Smooth muscle cell (in vitro differentiated cells): ENCODE data around the gene SIL1. TPM values are rescaled to one million over a fixed set of nuclear protein-coding genes. Genes with fewer than 3 reads are reported as not detected.
"Not testable (repeated sequence)": the region's sequence is repeated elsewhere in the genome, so short reads cannot be mapped to it uniquely, and the experiment has no call there.

ENCODE experiments used
- DNase-seq: peaks from one replicate; lab custom pipeline; 2025; ENCODE audit not compliant: unreplicated experiment; lab: John Stamatoyannopoulos, UW
- H2AFZ ChIP-seq: fragments of 200-600 bp; sonication (generic); 2 replicates; pipeline ENCODE4 v1.6.0; 2016; ENCODE audit warnings: antibody characterized with exemption, low read depth, mild to moderate bottlenecking
- H3F3A ChIP-seq: fragments of 200-600 bp; sonication (generic); 2 replicates; pipeline ENCODE4 v1.6.0; 2017; ENCODE audit warnings: antibody characterized with exemption, low read depth
- H3K27ac ChIP-seq: fragments of 200-600 bp; sonication (generic); 2 replicates; pipeline ENCODE4 v1.5.1; 2016; ENCODE audit warnings: low read depth, mild to moderate bottlenecking
- H3K27me3 ChIP-seq: fragments of 200-600 bp; sonication (generic); 2 replicates; pipeline ENCODE4 v1.6.1; 2016; ENCODE audit warnings: low read depth, mild to moderate bottlenecking
- H3K36me3 ChIP-seq: fragments of 200-600 bp; sonication (generic); 2 replicates; pipeline ENCODE4 v1.5.1; 2016; ENCODE audit warnings: low read depth
- H3K4me1 ChIP-seq: fragments of 200-600 bp; sonication (generic); 2 replicates; pipeline ENCODE4 v1.5.1; 2016; ENCODE audit warnings: low read depth
- H3K4me2 ChIP-seq: fragments of 200-600 bp; sonication (generic); 2 replicates; pipeline ENCODE4 v1.6.0; 2016; ENCODE audit warnings: mild to moderate bottlenecking
- H3K4me3 ChIP-seq: fragments of 200-600 bp; sonication (generic); 2 replicates; pipeline ENCODE4 v1.5.1; 2016; ENCODE audit warnings: mild to moderate bottlenecking
- H3K79me2 ChIP-seq: fragments of 200-600 bp; sonication (generic); 2 replicates; pipeline ENCODE4 v1.6.0; 2016; ENCODE audit warnings: low read depth, mild to moderate bottlenecking
- H3K9ac ChIP-seq: fragments of 200-600 bp; sonication (generic); 2 replicates; pipeline ENCODE4 v1.6.0; 2016; ENCODE audit warnings: low read depth
- H3K9me3 ChIP-seq: fragments of 200-600 bp; sonication (generic); replicated peaks from 2 replicates; pipeline ENCODE4 v1.5.1; 2016; ENCODE audit warnings: low read depth
- H4K20me1 ChIP-seq: fragments of 200-600 bp; sonication (generic); 2 replicates; pipeline ENCODE4 v1.6.0; 2016; ENCODE audit warnings: low read depth
- CTCF ChIP-seq: fragments of 200-600 bp; sonication (generic); IDR thresholded peaks from 2 replicates; pipeline ENCODE4 v1.5.1; 2017; ENCODE audit warnings: borderline replicate concordance, mild to moderate bottlenecking, antibody characterized with exemption; ENCODE audit not compliant: insufficient read depth, poor library complexity, severe bottlenecking
- WGBS: methylation state at CpG from one replicate; pipeline ENCODE4 v1.1.7; 2016; ENCODE audit warnings: low lambda C conversion rate; 5-methylcytosine and 5-hydroxymethylcytosine counted together
- polyA plus RNA-seq: library from polyadenylated mRNA; unstranded; fragments of >200 nt; fragmentation: Nextera tagmentation; extraction: Ambion mirVana; gene quantifications from 2 replicates; pipeline ENCODE4 v1.2.1, GENCODE V29; 2016
- total RNA-seq: library from RNA; depleted of rRNA; stranded (reverse); fragments of >200 nt; gene quantifications from 2 replicates; pipeline ENCODE4 v1.2.3, GENCODE V29; 2014

SIL1 gene
- total and polyA plus RNA-seq, 2 experiments from 2014 or later, result 45.5 to 119 TPM

- H3K36me3 ChIP-seq, result no peaks in the 10 kb centered on the region
- no peak overlapping the region for H3K27ac ChIP-seq
- no peak for TF ChIP-seq CTCF
- no peak overlapping the region for H3K9ac ChIP-seq
- no peaks in the 10 kb centered on the region for H3K27me3 ChIP-seq
- no peaks in the 10 kb centered on the region for H3K4me1 ChIP-seq
- no peaks in the 10 kb centered on the region for H3F3A ChIP-seq
- WGBS, result 100% methylated on average over 1 of the region's 1 CpG
- DNase-seq, result no peak
- H2AFZ ChIP-seq, result no peak overlapping the region
- no peaks in the 10 kb centered on the region for H3K9me3 ChIP-seq
- peaks cover 10% of the 10 kb centered on the region for H3K79me2 ChIP-seq
- H3K4me2 ChIP-seq, result no peak overlapping the region
- peaks cover 18% of the 10 kb centered on the region for H4K20me1 ChIP-seq
- no peak overlapping the region for H3K4me3 ChIP-seq
These were observed 120.3 kb downstream of the SIL1 start for GRCh38 chr5:139077899-139078298.

- H3K4me2 ChIP-seq, result no peak overlapping the region
- H3K9me3 ChIP-seq, result no peaks in the 10 kb centered on the region
- H4K20me1 ChIP-seq, result peaks cover 22% of the 10 kb centered on the region
- no peak overlapping the region for H3K27ac ChIP-seq
- no peaks in the 10 kb centered on the region for H3F3A ChIP-seq
- no peak overlapping the region for H3K9ac ChIP-seq
- no peaks in the 10 kb centered on the region for H3K27me3 ChIP-seq
- WGBS, result 97% methylated on average over 1 of the region's 1 CpG
- H3K36me3 ChIP-seq, result no peaks in the 10 kb centered on the region
- DNase-seq, result no peak
- no peak overlapping the region for H3K4me3 ChIP-seq
- H3K79me2 ChIP-seq, result peaks cover 10% of the 10 kb centered on the region
- no peak for TF ChIP-seq CTCF
- no peak overlapping the region for H2AFZ ChIP-seq
- H3K4me1 ChIP-seq, result no peaks in the 10 kb centered on the region
These were observed 122.1 kb downstream of the SIL1 start for GRCh38 chr5:139076111-139076510.

GRCh38 chr5:139075066-139076050, 122.8 kb downstream of the SIL1 start:
- Histone ChIP-seq H3K79me2 (peaks cover 10% of the 10 kb centered on the region), H3K4me3 (no peak overlapping the region), H4K20me1 (peaks cover 19% of the 10 kb centered on the region), H3K9ac (no peak overlapping the region), H3K9me3 (no peaks in the 10 kb centered on the region), H3K36me3 (no peaks in the 10 kb centered on the region), H3K27me3 (no peaks in the 10 kb centered on the region), H3K4me2 (no peak overlapping the region), H3F3A (no peaks in the 10 kb centered on the region), H3K4me1 (no peaks in the 10 kb centered on the region), H3K27ac (no peak overlapping the region), H2AFZ (no peak overlapping the region)
- TF ChIP-seq CTCF, result no peak
- no peak for DNase-seq
- WGBS, result 80% methylated on average over 8 of the region's 8 CpGs

GRCh38 chr5:139073956-139074355, 124.2 kb downstream of the SIL1 start:
- H3K4me3 ChIP-seq, H3K9ac ChIP-seq: not testable (repeated sequence)
- 95% methylated on average over 2 of the region's 2 CpGs for WGBS

More at GRCh38 chr5:139073956-139074355, 124.2 kb downstream of the SIL1 start:
- not testable (repeated sequence) for H3K36me3 ChIP-seq, H3K79me2 ChIP-seq, H3K9me3 ChIP-seq, H3K27ac ChIP-seq, H3K4me2 ChIP-seq, H3K4me1 ChIP-seq, DNase-seq, H3K27me3 ChIP-seq, H3F3A ChIP-seq, H2AFZ ChIP-seq
- peaks cover 20% of the 10 kb centered on the region for H4K20me1 ChIP-seq
